Cardiac muscle cell (in vitro differentiated cells and primary cell): ENCODE measurements around the gene MTIF2. TPM values are rescaled to one million over a fixed set of nuclear protein-coding genes. Genes with fewer than 3 reads are reported as not detected.
"Not testable (repeated sequence)": the region's sequence is repeated elsewhere in the genome, so short reads cannot be mapped to it uniquely, and the experiment has no call there.

Experiments used
- DNase-seq, 2 donors: peaks; one replicate each; pipeline versions ENCODE4 v3.0.0 to v3.0.0-alpha.2; 2010 to 2017; ENCODE audit warnings: low read depth in 1 of 2, low spot score in 1 of 2
- H3K27ac ChIP-seq: fragments of 200-600 bp; sonication (generic); 2 replicates; pipeline ENCODE4 v1.5.1; 2016
- H3K27me3 ChIP-seq: fragments of 200-600 bp; sonication (generic); 2 replicates; pipeline ENCODE4 v1.6.0; 2016; ENCODE audit warnings: control low read depth
- H3K36me3 ChIP-seq: fragments of 200-600 bp; sonication (generic); 2 replicates; pipeline ENCODE4 v1.5.1; 2016; ENCODE audit warnings: control low read depth
- H3K4me1 ChIP-seq: fragments of 200-600 bp; sonication (generic); 2 replicates; pipeline ENCODE4 v1.8.1; 2017; ENCODE audit warnings: low read depth, mild to moderate bottlenecking, mixed run types
- H3K4me3 ChIP-seq: fragments of 200-600 bp; sonication (generic); 2 replicates; pipeline ENCODE4 v1.5.1; 2016; ENCODE audit warnings: mild to moderate bottlenecking
- H3K9me3 ChIP-seq: fragments of 200-600 bp; sonication (generic); 2 replicates; pipeline ENCODE4 v1.5.1; 2017; ENCODE audit warnings: low read depth, mild to moderate bottlenecking, control low read depth
- polyA plus RNA-seq: library from polyadenylated mRNA; unstranded; fragments of >200 nt; fragmentation: Nextera tagmentation; extraction: Ambion mirVana; gene quantifications from 2 replicates; pipeline ENCODE4 v1.2.1, GENCODE V29; 2016
- total RNA-seq: library from RNA; depleted of rRNA; stranded (reverse); fragments of >200 nt; gene quantifications from 2 replicates; pipeline ENCODE4 v1.2.3, GENCODE V29; 2016
- TF ChIP-seq, protein P1 (sequence below): IDR thresholded peaks from 2 replicates; pipeline ENCODE4 v1.5.1; 2012; ENCODE audit warnings: low read depth, mild to moderate bottlenecking, low read length

Gene MTIF2
- total and polyA plus RNA-seq, 2 experiments from 2014 or later, result 15.4 to 25.6 TPM

DNA sequence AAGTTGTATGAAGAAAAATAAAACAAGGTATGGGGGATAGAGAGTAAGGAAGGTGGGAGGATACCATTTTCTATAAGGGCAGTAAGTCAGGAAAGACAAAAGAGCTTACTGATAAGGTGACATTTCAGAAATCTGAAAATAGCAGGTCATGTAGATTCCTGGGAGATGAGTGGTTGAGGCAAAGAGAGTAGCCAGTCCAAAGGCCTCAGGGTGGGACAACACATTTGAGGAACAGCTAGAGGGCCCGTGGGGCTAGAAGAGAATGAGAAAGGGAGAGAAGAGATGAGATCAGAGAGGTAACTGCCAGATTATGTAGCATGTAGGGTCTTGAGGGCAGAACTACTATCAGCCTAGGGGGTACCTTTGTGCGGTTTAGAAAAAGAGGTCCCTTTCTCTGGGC is 39.8 kb downstream of the MTIF2 start:
- DNase-seq, result no peak
- peak overlapping the region; percentile 26 for H3K27ac ChIP-seq
- peaks cover 5% of the 10 kb centered on the region for H3K36me3 ChIP-seq
- no peaks in the 10 kb centered on the region for H3K9me3 ChIP-seq
- no peaks in the 10 kb centered on the region for H3K27me3 ChIP-seq
- H3K4me1 ChIP-seq, result peaks cover 14% of the 10 kb centered on the region
- TF ChIP-seq, protein P1, sequence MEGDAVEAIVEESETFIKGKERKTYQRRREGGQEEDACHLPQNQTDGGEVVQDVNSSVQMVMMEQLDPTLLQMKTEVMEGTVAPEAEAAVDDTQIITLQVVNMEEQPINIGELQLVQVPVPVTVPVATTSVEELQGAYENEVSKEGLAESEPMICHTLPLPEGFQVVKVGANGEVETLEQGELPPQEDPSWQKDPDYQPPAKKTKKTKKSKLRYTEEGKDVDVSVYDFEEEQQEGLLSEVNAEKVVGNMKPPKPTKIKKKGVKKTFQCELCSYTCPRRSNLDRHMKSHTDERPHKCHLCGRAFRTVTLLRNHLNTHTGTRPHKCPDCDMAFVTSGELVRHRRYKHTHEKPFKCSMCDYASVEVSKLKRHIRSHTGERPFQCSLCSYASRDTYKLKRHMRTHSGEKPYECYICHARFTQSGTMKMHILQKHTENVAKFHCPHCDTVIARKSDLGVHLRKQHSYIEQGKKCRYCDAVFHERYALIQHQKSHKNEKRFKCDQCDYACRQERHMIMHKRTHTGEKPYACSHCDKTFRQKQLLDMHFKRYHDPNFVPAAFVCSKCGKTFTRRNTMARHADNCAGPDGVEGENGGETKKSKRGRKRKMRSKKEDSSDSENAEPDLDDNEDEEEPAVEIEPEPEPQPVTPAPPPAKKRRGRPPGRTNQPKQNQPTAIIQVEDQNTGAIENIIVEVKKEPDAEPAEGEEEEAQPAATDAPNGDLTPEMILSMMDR, result no peak
- no peak overlapping the region for H3K4me3 ChIP-seq

DNA sequence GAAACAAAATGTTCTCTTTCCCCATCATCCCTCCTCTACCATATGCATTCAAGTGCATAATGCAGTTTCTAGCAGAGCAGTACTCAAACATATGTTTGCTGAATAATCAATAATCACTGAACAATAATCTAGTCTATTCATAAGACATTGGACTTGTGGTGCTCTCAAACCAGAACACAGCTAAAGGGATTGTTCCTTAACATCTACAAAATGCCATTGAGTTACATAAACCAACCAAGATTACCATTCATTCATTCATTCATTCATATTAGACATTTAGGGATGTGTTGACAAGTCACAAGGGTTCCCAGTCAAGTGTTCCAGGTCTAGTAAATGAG is 40.8 kb downstream of the MTIF2 start:
- H3K36me3 ChIP-seq, result no peaks in the 10 kb centered on the region
- DNase-seq, result no peak
- H3K9me3 ChIP-seq, result no peaks in the 10 kb centered on the region
- TF ChIP-seq, protein P1, result no peak
- no peak overlapping the region for H3K27ac ChIP-seq
- no peaks in the 10 kb centered on the region for H3K27me3 ChIP-seq
- H3K4me1 ChIP-seq, result peaks cover 7% of the 10 kb centered on the region
- H3K4me3 ChIP-seq, result no peak overlapping the region

DNA sequence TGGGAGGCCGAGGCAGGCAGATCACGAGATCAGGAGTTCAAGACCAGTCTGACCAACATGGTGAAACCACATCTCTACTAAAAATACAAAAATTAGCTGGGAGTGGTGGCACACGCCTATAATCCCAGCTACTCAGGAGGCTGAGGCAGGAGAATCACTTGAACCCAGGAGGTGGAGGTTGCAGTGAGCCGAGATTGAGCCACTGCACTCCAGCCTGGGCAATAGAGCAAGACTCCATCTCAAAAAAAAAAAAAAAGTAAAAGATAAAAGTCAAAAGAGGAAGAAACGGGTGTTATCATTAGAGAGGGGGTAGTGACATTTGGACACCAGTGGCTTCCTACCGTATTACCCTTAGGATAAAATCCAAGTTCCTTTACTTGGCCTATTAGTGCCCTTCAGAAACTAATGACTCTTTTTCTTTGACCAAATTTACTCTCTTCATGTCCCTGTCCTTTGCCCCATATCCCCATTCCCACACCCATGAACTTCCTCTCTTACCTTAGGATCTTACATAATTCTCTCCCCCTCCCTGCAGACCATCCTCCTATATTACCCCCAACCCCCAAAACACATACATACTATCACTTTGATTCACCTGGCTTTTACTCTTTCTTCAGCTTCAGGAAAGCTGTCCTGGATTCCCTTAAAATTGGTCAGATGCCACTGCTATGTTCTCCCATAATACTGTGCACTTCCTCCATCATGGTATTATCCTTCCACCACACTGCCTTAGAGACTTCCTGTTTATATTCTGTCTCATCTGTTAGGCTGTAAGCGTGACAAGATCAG is 41.4 kb downstream of the MTIF2 start:
- not testable (repeated sequence) for H3K9me3 ChIP-seq, H3K27ac ChIP-seq, H3K36me3 ChIP-seq, H3K27me3 ChIP-seq, H3K4me3 ChIP-seq, H3K4me1 ChIP-seq
- DNase-seq, result peak in 1 of 2 donors; percentile 18

DNA sequence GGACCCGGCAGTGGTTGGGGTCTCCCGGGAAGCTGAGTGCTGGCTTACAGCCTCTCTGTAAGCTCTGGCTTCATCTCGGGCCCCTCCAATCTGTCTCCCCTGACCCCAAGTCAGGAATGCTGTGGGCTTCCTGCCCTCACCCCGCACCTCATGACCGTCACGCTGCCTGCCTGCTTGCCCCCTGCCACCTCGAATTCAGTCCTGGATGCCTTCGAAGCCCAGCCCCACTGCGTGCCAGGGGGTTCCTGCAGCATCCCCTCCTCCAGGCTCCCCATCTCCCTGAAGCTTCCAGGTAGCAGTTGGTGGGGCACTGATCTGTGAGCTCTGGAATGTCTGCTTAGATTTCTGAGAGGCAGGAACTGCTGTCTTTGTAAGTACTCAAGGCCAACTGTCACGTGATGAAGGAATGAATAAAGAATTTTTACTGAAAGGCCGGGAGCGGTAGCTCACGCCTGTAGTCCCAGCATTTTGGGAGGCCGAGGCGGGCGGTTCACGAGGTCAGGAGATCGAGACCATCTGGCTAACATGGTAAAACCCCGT is 43.5 kb downstream of the MTIF2 start:
- H3K9me3 ChIP-seq, result no peaks in the 10 kb centered on the region
- H3K4me1 ChIP-seq, result peaks cover 7% of the 10 kb centered on the region
- H3K27ac ChIP-seq, result no peak overlapping the region
- TF ChIP-seq, protein P1, result no peak
- no peaks in the 10 kb centered on the region for H3K27me3 ChIP-seq
- H3K4me3 ChIP-seq, result no peak overlapping the region
- H3K36me3 ChIP-seq, result no peaks in the 10 kb centered on the region
- no peak for DNase-seq

DNA sequence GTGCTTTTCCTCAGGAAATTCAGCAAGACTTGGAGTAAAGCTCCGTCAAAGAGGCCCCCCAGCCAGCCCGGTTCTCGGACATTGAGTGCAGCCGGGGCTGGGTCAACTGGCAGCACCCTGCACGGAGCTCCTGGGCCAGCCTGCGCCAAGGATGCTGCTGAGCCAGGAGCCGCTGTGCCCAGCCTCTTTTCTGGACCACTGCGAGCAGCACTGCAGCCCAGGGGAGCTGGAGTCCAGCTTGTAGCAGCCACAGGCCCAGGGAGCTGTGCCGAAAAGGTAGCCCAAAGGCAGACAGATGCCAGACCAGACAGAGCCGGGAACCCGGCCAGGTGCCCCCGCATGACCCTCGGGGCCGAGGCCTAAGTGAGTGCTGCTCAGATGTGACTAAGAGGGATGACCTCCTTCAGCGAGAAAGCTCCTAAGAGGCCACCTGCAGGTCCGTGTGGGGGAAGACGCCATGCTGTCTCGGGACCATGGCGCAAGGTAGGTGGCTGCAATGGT is 44.2 kb downstream of the MTIF2 start:
- DNase-seq, result no peak
- TF ChIP-seq, protein P1, result no peak
- peaks cover 7% of the 10 kb centered on the region for H3K4me1 ChIP-seq

DNA sequence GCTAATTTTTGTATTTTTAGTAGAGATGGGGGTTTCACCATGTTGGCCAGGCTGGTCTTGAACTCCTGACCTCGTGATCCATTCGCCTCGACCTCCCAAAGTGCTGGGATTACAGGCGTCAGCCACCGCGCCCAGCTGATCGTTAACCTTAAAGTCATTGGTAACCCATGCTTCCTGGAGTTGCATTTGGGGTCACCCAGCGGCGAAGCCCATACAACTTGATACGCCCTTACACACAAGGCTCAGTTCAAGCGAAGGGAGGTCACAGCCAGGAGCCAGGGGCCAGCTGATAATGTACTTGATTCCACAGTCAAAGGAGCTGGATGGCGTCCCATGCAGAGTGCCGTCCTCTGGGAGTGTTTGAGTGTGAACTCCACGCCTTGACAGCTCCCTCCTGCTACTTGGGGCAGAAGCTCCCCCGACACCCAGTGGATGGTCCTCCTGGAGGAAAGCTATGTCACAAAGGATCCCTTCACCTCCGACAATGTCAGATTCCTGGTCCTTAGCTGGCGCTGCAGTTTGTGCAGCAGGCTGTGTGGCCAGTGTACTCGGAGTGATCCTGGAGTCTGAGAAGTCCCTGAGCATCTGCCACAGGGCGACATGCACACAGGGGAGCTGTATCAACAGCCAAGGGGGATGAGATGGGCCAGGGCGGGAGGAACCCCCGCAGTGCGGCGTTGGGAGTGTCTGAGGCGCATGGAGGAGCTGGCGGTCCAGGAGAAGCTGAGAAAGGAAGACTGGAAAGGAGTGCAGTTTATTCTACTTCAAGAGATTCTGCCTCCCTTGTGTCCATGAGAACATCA is 44.9 kb downstream of the MTIF2 start:
- TF ChIP-seq, protein P1, result no peak
- H3K27ac ChIP-seq, result no peak overlapping the region
- no peak overlapping the region for H3K4me3 ChIP-seq
- H3K4me1 ChIP-seq, result peaks cover 3% of the 10 kb centered on the region
- H3K9me3 ChIP-seq, result no peaks in the 10 kb centered on the region
- no peaks in the 10 kb centered on the region for H3K36me3 ChIP-seq
- no peaks in the 10 kb centered on the region for H3K27me3 ChIP-seq
- DNase-seq, result no peak

More for the DNA sequence above, 44.2 kb downstream of the MTIF2 start:
- Histone ChIP-seq H3K27ac (no peak overlapping the region), H3K9me3 (no peaks in the 10 kb centered on the region), H3K36me3 (no peaks in the 10 kb centered on the region), H3K4me3 (no peak overlapping the region), H3K27me3 (no peaks in the 10 kb centered on the region)
